Lower leg skin (tissue), 4 donors: ENCODE measurements around the gene KCTD21. TPM values are rescaled to one million over a fixed set of nuclear protein-coding genes. Genes with fewer than 3 reads are reported as not detected.

Experiments
- DNase-seq, 2 donors: peaks; one replicate each; pipeline ENCODE4 v3.0.0-alpha.2; 2019; ENCODE audit warnings: low spot score in 2 of 2
- H3K4me3 ChIP-seq: fragments of 200-600 bp; sonication (generic); 2 replicates; pipeline ENCODE4 v1.5.1; 2017; ENCODE audit warnings: mild to moderate bottlenecking, low read depth; ENCODE audit not compliant: poor library complexity, severe bottlenecking
- CTCF ChIP-seq, 3 donors: fragments of 450-650 bp; IDR thresholded peaks; one replicate each; pipeline ENCODE4 v1.5.1; 2016; ENCODE audit warnings: antibody characterized with exemption in 3 of 3, mild to moderate bottlenecking in 3 of 3, moderate library complexity in 2 of 3
- POLR2A ChIP-seq, 2 donors: fragments of 450-650 bp; IDR thresholded peaks; one replicate each; pipeline ENCODE4 v1.6.1; 2016 to 2017; ENCODE audit warnings: antibody characterized with exemption in 2 of 2, mild to moderate bottlenecking in 1 of 2, moderate library complexity in 1 of 2
- WGBS, 2 donors: methylation state at CpG; one replicate each; pipeline ENCODE4 v1.1.5; 2018; 5-methylcytosine and 5-hydroxymethylcytosine counted together
- intact Hi-C: fragments of 100-400 bp; cut with DNase I; formaldehyde crosslinking; loops from one replicate; pipeline ENCODE4 v1.15.0; 2023; ENCODE audit warnings: low total_unique reads
- total RNA-seq, 4 donors: library from RNA; depleted of rRNA; stranded (reverse); fragments of >200 nt; gene quantifications; one replicate each; pipeline ENCODE4 v1.1.0, GENCODE V29; 2016

KCTD21 gene
- total RNA-seq, 4 donors from 2014 or later, result 3.8 to 17.0 (median 7.1) TPM

- H3K4me3 ChIP-seq, result no peak overlapping the region
- no peak for DNase-seq
- intact Hi-C loops, result no loop called here
- 57 to 72% methylated on average over 43 to 47 of the region's 60 CpGs for WGBS, 2 donors
- TF ChIP-seq CTCF (IDR thresholded peaks at IDR 0.05) (no peak), POLR2A (IDR thresholded peaks at IDR 0.05) (no peak)
These were observed 7.6 kb upstream of the KCTD21 start for GRCh38 chr11:78195917-78196560.

GRCh38 chr11:78194490-78194889 is 6.1 kb upstream of the KCTD21 start:
- intact Hi-C loops, result no loop called here
- TF ChIP-seq CTCF (IDR thresholded peaks at IDR 0.05) (no peak), POLR2A (IDR thresholded peaks at IDR 0.05) (no peak)
- no peak for DNase-seq
- WGBS, 2 donors, result 92 to 93% methylated on average over 3 of the region's 3 CpGs
- no peak overlapping the region for H3K4me3 ChIP-seq

GRCh38 chr11:78193806-78194205 is 5.4 kb upstream of the KCTD21 start:
- DNase-seq, result no peak
- intact Hi-C loops, result no loop called here
- 90 to 94% methylated on average over 8 of the region's 8 CpGs for WGBS, 2 donors
- no peak overlapping the region for H3K4me3 ChIP-seq
- TF ChIP-seq CTCF (IDR thresholded peaks at IDR 0.05) (no peak), POLR2A (IDR thresholded peaks at IDR 0.05) (no peak)

GRCh38 chr11:78192911-78193351 is 4.5 kb upstream of the KCTD21 start:
- TF ChIP-seq POLR2A (IDR thresholded peaks at IDR 0.05) (no peak), CTCF (IDR thresholded peaks at IDR 0.05) (no peak)
- intact Hi-C loops, result no loop called here
- no peak overlapping the region for H3K4me3 ChIP-seq
- DNase-seq, result no peak
- WGBS, 2 donors, result 84 to 91% methylated on average over 4 of the region's 4 CpGs

GRCh38 chr11:78192223-78192719 is 3.8 kb upstream of the KCTD21 start:
- 85% methylated on average over 6 of the region's 6 CpGs for WGBS, 2 donors
- intact Hi-C loops, result no loop called here
- DNase-seq, result no peak
- no peak overlapping the region for H3K4me3 ChIP-seq
- TF ChIP-seq POLR2A (IDR thresholded peaks at IDR 0.05) (no peak), CTCF (IDR thresholded peaks at IDR 0.05) (no peak)
